ENCODE data around the gene SLC10A6. TPM values are rescaled to one million over a fixed set of nuclear protein-coding genes. Genes with fewer than 3 reads are reported as not detected.

SLC10A6 gene
- total RNA-seq, 1 donor from 2014 or later: 1.6 TPM

DNA sequence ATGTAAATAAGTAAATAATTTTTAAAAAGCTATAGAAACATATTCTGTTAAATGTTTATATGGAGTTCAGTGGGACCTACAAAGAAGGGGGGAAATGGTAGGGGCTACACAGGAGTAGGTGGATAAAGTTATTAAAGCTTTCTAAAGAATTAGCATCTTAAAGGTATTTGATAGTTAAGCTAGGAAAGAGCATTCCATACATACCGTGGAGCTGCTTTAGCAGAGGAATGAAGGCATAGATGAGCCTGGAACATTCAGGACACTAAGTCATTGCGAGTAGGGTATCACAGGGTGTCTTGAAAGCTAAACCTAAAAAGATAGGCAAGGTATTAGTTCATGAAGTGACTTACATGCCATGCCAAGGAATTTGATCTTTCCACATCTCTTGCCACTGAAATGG is 60.4 kb downstream of the SLC10A6 start:
- no peak for DNase-seq (ENCODE audit: low spot score)

DNA sequence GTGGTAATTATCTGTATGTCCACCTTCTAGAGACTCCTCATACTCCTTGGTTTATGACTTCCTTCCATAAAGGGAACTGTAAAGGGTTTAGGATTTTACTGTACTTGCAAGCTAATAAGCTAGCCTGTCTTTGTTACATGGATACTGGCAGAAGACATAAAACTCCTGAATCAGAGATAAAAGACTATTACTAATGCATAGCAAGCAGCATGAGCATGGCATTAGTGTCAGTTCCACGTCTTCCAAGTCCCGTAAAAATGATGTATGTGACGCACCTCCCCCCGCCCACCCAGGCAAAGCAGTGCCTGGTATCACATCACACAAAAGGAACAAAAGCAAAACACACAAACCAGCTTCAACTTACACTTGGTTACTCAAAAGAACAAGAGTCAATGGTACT is 71.0 kb downstream of the SLC10A6 start:
- DNase-seq (ENCODE audit: low spot score): no peak

DNA sequence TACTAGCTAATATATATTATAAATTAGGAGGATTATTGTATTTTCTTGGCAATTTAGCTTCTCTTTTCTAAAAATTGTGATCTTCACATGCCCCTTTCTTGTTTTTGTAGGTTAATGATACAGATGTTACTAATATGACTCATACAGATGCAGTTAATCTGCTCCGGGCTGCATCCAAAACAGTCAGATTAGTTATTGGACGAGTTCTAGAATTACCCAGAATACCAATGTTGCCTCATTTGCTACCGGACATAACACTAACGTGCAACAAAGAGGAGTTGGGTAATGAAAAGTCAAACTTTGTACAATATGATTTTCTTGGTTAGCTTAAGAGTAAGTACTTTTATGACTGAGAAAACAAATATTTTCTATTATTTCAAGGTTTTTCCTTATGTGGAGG is 74.1 kb downstream of the SLC10A6 start:
- no peak for DNase-seq (ENCODE audit: low spot score)

Other genes starting within 250 kb of the SLC10A6 start
- gene C4orf36, start 43.0 kb upstream of the SLC10A6 start, total RNA-seq: 2.1 TPM
- gene AFF1, start 85.6 kb upstream of the SLC10A6 start, total RNA-seq: 194 TPM